Type B pancreatic cell (in vitro differentiated cells): ENCODE results near the gene PITX1. TPM values are rescaled to one million over a fixed set of nuclear protein-coding genes. Genes with fewer than 3 reads are reported as not detected.

Source experiments
- DNase-seq: peaks from one replicate; pipeline ENCODE4 v3.0.0; 2021; ENCODE audit warnings: mixed read lengths; ENCODE audit not compliant: unreplicated experiment; ENCODE audit errors: extremely low spot score
- H3K27ac Mint-ChIP-seq: 2 replicates; pipeline ENCODE4 v1.8.0; 2021; ENCODE audit warnings: mild to moderate bottlenecking, mixed read lengths
- H3K27me3 Mint-ChIP-seq: 2 replicates; pipeline ENCODE4 v1.8.0; 2021; ENCODE audit warnings: mixed read lengths
- H3K36me3 Mint-ChIP-seq: 2 replicates; pipeline ENCODE4 v1.8.0; 2021; ENCODE audit warnings: mixed read lengths
- H3K4me1 Mint-ChIP-seq: one replicate; pipeline ENCODE4 v1.8.0; 2021; ENCODE audit warnings: mixed read lengths; ENCODE audit not compliant: unreplicated experiment
- H3K4me3 Mint-ChIP-seq: 2 replicates; pipeline ENCODE4 v1.8.0; 2021; ENCODE audit warnings: mild to moderate bottlenecking, mixed read lengths
- H3K9me3 Mint-ChIP-seq: 2 replicates; pipeline ENCODE4 v1.8.0; 2021; ENCODE audit warnings: mixed read lengths
- total RNA-seq: library from RNA; stranded (reverse); gene quantifications from 2 replicates; pipeline ENCODE4 v1.2.1, GENCODE V29; 2021; ENCODE audit warnings: low replicate concordance
- TF ChIP-seq, protein P1 (sequence below): fragments of 200-600 bp; sonication (generic); conservative IDR thresholded peaks from 2 replicates; pipeline ENCODE4 v1.5.0; 2021; ENCODE audit warnings: antibody characterized with exemption, mild to moderate bottlenecking

Gene PITX1
- total RNA-seq, 1 donor from 2014 or later: 6.3 TPM

DNA sequence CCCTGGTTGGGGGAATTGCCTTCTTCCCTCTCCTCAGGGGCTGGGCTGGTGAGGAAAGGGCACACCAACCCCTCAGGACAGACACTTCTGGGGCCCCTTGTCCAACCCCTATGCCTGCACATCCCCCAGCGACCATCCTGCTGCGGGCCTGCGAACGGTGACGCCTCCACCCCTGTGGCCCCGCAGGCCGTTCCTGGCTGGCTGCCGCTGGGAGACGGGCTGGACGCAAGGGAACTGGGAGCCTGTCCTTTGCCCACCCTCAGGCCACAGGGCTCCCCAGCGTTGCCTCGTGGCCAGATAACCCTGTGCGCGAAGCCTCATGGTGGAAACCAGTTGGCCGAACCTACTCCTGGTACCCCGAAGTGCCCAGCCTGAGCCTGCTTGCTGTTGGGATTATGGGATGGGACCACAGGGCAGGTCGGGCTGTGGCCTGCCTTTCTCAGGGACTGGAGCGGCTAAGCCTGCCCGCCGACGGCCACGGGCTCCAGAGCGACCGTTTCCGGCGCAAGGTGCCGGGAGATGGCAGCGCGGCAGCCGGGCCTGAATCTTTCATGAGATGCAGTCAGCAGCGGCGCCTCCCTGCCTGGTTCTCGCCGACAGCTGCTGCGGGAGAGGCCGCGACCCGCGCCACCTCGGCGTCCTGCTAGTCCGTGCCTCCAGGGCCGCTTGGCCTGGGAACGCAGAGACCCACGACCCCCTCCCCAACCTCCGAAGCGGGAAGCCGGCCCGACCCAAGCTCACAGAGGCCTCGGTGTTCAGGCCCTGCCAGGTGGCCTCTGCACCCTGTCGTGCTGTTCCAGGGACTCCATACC is 6.5 kb upstream of the PITX1 start:
- DNase-seq: no peak
- no peaks in the 10 kb centered on the region for H3K9me3 Mint-ChIP-seq
- H3K4me1 Mint-ChIP-seq: no peaks in the 10 kb centered on the region
- peaks cover 93% of the 10 kb centered on the region for H3K27me3 Mint-ChIP-seq
- TF ChIP-seq, protein P1, sequence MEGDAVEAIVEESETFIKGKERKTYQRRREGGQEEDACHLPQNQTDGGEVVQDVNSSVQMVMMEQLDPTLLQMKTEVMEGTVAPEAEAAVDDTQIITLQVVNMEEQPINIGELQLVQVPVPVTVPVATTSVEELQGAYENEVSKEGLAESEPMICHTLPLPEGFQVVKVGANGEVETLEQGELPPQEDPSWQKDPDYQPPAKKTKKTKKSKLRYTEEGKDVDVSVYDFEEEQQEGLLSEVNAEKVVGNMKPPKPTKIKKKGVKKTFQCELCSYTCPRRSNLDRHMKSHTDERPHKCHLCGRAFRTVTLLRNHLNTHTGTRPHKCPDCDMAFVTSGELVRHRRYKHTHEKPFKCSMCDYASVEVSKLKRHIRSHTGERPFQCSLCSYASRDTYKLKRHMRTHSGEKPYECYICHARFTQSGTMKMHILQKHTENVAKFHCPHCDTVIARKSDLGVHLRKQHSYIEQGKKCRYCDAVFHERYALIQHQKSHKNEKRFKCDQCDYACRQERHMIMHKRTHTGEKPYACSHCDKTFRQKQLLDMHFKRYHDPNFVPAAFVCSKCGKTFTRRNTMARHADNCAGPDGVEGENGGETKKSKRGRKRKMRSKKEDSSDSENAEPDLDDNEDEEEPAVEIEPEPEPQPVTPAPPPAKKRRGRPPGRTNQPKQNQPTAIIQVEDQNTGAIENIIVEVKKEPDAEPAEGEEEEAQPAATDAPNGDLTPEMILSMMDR: no peak
- no peak overlapping the region for H3K27ac Mint-ChIP-seq
- H3K4me3 Mint-ChIP-seq: peak overlapping the region; percentile 22
- H3K36me3 Mint-ChIP-seq: no peaks in the 10 kb centered on the region

DNA sequence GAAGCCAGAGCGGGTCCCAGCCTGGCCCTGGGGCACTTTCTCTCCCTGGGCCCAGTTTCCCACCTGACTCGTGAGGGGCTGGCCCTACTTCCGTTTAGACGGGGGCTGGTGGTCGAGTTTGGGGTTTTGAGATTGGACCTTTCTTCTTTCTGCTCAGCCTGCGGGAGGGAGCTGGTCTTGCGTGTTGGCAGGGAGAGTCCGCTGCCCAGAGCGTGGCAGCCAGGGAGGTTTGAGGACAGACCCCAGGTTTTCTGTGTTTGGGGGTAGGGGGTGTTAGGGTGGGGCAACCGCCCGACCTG is 6.0 kb upstream of the PITX1 start:
- TF ChIP-seq, protein P1: no peak
- Mint-ChIP-seq H3K4me1 (peaks cover 2% of the 10 kb centered on the region), H3K4me3 (no peak overlapping the region), H3K27ac (no peak overlapping the region), H3K36me3 (no peaks in the 10 kb centered on the region), H3K9me3 (no peaks in the 10 kb centered on the region), H3K27me3 (peaks cover 93% of the 10 kb centered on the region)
- no peak for DNase-seq

- no peak overlapping the region for H3K4me3 Mint-ChIP-seq
Measured at GRCh38 chr5:135039271-135040033, 5.4 kb upstream of the PITX1 start.

GRCh38 chr5:135038813-135039270 is 4.8 kb upstream of the PITX1 start:
- no peak overlapping the region for H3K4me3 Mint-ChIP-seq
- H3K4me1 Mint-ChIP-seq: peaks cover 3% of the 10 kb centered on the region

More at GRCh38 chr5:135039271-135040033, 5.4 kb upstream of the PITX1 start:
- no peak for DNase-seq
- TF ChIP-seq, protein P1: no peak
- Mint-ChIP-seq H3K9me3 (no peaks in the 10 kb centered on the region), H3K27me3 (peaks cover 93% of the 10 kb centered on the region), H3K27ac (no peak overlapping the region), H3K4me1 (peaks cover 3% of the 10 kb centered on the region), H3K36me3 (no peaks in the 10 kb centered on the region)

DNA sequence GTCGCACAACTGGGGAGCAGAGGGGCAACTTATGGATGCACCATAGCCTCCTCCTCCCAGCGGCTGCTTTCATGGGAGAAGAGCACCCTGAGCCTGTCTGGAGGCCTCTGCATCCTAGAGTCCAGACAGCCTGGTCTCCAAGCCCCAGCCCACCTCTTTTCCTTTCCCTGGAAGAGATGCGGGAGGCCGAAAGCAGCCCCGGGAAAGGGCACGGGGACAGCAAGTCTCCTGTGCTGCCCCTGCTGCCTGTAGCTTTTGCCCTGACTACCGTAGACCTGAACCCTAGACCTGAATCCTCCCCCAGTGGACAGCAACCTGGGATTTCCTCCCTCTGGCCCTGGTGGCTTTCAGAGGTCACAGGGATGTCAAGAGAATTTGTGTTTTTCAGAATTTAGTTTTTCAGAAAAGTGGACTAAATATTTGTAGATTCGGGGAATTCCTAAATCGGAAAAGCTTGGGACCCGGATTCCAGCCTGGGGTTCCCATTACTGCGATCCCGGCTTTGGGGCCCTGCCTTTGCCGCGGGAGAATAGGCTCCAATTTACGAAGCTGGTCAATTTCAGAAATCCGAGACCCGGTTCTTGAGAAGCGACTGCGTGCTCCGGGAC is 4.3 kb upstream of the PITX1 start:
- H3K27me3 Mint-ChIP-seq: peaks cover 86% of the 10 kb centered on the region
- no peaks in the 10 kb centered on the region for H3K36me3 Mint-ChIP-seq
- TF ChIP-seq, protein P1: no peak
- no peak overlapping the region for H3K27ac Mint-ChIP-seq
- no peak overlapping the region for H3K4me3 Mint-ChIP-seq
- no peak for DNase-seq
- H3K9me3 Mint-ChIP-seq: no peaks in the 10 kb centered on the region
- H3K4me1 Mint-ChIP-seq: peaks cover 5% of the 10 kb centered on the region

More at GRCh38 chr5:135038813-135039270, 4.8 kb upstream of the PITX1 start:
- Mint-ChIP-seq H3K27ac (no peak overlapping the region), H3K27me3 (peaks cover 90% of the 10 kb centered on the region), H3K9me3 (no peaks in the 10 kb centered on the region), H3K36me3 (no peaks in the 10 kb centered on the region)
- TF ChIP-seq, protein P1: no peak
- DNase-seq: no peak
